Adipose tissue (tissue), 3 donors: Measurements from ENCODE around the gene CHST9. TPM values are rescaled to one million over a fixed set of nuclear protein-coding genes. Genes with fewer than 3 reads are reported as not detected.
"Not testable (repeated sequence)": the region's sequence is repeated elsewhere in the genome, so short reads cannot be mapped to it uniquely, and the experiment has no call there.

Source experiments
- H3K27ac ChIP-seq: one replicate; pipeline ENCODE4 v1.5.1; 2013; ENCODE audit warnings: low read depth, low read length
- WGBS, 3 donors: extraction: QIAGEN DNeasy Blood & Tissue Kit; methylation state at CpG; one replicate each; pipeline ENCODE4 v1.1.7; 2013; 5-methylcytosine and 5-hydroxymethylcytosine counted together
- polyA plus RNA-seq, 3 donors: library from polyadenylated mRNA; stranded (reverse); fragments of 200-250 nt; gene quantifications; one replicate each; pipeline ENCODE4 v1.2.3, GENCODE V29; 2013
- donor health status: healthy with polysubstance abuse.
- donor health status: Bipolar disorder and iron deficiency.
- donor health status: healthy.

The CHST9 gene
- polyA plus RNA-seq, 3 donors: 0.07 to 3.1 TPM; not detected in 1

DNA sequence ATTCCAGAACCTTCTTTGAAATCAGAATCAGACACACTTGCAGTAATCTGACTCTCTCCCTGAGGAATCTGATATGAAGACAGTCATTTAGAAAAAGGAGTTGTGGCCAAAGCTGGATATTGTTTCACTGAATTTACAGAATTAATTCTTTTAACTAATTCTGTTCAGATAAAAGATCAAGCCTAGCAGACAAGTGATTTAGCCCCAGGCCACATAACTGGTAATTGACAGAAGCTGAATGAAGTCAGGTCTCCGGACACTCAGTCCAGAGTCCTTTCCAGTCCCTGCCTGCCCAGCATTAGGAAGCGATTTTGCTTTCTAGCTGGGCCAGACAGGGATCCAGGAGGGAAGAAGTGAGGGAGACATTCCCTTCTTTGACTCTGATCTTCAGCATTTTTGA lies 208.9 kb downstream of the CHST9 start:
- no peak overlapping the region for H3K27ac ChIP-seq
- 85 to 87% (median 87%) methylated on average over 2 of the region's 2 CpGs for WGBS, 3 donors

DNA sequence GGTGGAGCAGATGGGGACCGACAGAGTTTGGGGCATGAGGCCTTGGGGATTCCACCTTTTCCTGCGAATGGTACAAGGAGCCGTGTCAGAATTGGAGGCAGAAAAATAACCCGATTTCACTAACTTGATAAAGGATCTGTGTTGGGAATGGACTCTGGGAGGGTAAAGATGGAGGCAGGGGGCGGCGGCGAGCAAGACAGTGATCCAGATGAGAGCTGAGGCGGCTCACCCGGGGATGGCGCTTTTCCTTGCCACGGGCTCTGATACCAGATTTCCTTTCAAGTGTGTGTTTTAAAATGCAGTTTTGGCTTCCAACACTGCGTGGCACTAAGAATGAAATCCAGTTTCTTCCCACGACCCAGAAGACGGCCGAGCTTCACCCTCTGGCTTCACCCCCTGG lies 212.6 kb downstream of the CHST9 start:
- 89 to 92% (median 91%) methylated on average over 15 of the region's 15 CpGs for WGBS, 3 donors
- not testable (repeated sequence) for H3K27ac ChIP-seq

DNA sequence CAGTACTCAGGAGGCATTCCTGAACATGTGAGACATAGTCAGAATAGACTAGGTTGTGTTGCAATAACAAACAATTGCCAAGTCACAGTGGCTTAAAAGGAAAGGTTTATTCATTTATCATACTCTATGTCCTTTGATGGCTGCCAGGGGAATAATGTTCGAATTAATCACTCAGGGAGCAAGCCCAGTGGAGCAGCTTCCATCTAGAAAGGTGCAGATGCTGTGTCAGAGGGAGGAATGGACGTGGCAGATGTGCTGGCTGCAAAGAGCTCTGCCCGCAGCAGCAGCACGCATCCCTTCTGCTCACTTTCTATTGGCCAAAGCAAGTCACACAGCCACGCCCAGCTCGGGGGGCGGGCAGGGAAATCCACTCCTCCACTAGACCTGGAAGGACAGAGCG lies 213.7 kb downstream of the CHST9 start:
- WGBS, 3 donors: 78 to 85% (median 82%) methylated on average over 8 of the region's 8 CpGs
- H3K27ac ChIP-seq: no peak overlapping the region

DNA sequence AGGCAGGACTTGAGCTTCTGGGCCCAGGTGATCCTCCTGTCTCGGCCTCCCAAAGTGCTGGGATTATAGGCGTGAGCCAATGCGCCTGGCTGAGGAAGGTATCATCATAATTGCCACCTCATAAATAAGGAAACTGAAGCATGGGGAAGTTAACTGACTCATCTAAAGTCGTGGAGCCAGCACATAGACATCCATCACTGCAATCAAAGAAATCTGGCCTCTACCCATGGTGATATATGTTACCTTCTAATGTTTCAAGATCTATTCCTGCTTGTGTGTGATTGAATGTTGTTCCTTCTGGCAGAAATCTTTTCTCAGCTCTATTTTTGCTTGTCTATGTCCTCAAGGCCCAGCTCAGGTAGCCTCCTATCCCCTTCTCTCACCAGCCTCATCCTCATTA lies 214.5 kb downstream of the CHST9 start:
- no peak overlapping the region for H3K27ac ChIP-seq
- 59 to 75% (median 72%) methylated on average over 4 of the region's 4 CpGs for WGBS, 3 donors

DNA sequence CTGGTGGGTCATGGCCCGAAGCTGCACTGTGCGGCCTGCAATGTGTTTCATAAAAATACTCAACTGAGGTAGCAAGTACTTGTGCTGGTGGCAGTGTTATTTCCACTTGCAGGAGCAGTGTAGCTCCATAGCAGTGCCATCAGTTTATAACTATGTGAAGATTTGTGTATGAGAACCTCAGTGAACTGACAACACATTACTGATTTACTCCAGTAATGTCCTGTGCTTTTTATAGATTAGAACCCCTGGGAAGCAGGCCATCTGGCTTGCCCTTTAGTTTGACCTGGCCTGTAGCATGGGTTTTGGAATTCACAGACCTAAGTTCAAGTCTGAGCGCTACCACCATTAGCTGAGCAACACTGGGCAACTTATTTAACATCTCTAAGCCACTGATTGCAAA lies 219.9 kb downstream of the CHST9 start:
- H3K27ac ChIP-seq: no peak overlapping the region
- WGBS, 3 donors: 79 to 92% (median 86%) methylated on average over 3 of the region's 3 CpGs

DNA sequence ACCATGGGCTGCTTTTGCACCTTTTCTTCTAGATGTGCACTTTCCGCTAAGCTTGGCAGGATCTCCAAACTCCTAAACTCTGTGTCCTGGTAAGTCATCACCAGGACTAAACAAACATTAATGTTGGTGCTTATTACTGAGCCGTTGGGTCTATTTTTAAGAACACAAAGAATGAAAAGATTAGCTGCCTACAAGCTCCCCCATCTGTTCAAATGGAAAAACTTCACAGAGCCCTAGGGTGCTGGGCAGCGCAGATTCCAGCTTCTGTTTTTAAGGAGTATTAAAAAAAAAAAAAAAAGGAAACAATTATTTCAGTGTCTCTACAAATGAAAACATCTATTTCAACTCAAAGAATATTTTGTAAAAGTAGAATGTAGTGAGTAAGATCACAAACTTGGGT lies 221.8 kb downstream of the CHST9 start:
- WGBS, 3 donors: 38 to 62% (median 58%) methylated on average over 3 of the region's 3 CpGs
- no peak overlapping the region for H3K27ac ChIP-seq

DNA sequence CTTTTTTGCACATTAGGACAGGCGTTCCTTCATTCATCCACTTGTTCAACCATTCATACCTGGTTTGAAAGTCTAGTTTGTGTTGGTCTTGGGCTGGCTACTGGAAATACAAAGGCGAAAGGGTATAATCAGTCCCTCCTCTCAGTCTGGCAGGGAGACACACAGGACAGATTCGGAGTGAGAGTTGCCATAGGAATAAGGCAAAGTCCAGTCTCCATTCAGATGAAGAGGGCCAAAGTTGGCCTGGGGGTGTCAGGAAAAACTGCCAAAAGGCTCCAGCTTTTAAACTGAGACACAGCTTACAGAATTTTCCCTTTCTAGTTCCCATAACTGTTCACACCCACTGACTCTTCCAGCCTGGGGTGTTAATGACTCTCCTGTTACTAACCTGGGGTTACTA lies 223.3 kb downstream of the CHST9 start:
- WGBS, 3 donors: 85 to 97% (median 91%) methylated on average over 3 of the region's 3 CpGs
- H3K27ac ChIP-seq: no peak overlapping the region

DNA sequence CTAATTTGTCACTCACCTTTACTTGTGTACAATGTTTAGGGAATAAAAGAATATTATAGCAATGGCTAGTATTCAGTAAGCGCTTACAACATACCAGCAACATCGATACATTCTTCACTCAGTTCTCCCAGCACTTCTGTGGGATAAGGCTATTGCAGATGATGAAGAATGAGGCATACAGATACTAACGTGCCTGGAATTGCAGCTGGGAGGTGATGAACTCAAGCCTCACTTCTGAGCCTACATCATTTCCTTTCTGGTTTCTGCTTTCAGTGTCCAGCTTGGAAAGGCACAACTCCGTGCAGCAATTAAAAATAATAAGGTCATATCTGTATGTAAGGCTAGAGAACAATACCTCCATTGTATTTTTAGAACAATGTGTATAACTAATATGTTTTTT lies 224.2 kb downstream of the CHST9 start:
- 46 to 58% (median 54%) methylated on average over 4 of the region's 4 CpGs for WGBS, 3 donors
- H3K27ac ChIP-seq: no peak overlapping the region

DNA sequence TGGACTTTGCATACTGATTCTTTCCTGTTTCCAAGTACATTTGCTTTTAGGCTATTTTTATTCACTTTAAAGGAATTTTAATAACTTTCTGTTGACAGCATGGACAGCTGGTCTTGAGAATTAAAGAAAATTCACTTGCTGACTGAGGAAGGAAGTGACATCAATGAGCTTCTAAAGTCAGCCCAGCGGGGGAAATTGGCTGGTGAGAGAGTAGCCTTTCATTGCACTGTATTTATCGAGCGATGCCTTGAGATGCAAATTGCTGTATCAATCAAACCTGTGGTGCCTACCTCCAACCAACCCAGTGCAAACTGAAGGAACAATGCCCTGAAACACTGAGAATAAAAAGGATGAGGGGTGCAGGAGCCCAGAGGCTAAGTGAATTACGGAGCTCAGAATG lies 228.2 kb downstream of the CHST9 start:
- WGBS, 3 donors: 32 to 35% (median 35%) methylated on average over 4 of the region's 4 CpGs
- no peak overlapping the region for H3K27ac ChIP-seq

DNA sequence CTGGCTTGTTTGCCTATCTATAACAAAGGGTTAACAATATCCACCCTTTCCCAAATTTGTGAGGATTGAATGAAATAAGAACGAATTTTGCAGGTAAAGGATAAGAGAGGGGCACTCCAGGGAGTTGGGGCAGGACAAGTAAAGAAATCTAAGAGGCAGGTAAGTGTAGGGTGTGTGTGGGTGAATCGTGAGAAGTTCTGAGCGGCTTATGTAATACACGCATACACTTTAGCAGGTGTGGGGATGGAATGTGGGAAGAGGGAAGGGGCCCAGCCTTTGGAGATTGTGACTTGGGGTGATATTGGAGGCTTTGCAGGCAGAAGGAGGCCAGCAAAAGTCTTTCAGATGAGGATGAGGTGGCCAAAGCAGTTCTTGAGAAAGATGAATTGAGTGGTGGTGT lies 236.4 kb downstream of the CHST9 start:
- WGBS, 3 donors: 74 to 84% (median 83%) methylated on average over 4 of the region's 4 CpGs

DNA sequence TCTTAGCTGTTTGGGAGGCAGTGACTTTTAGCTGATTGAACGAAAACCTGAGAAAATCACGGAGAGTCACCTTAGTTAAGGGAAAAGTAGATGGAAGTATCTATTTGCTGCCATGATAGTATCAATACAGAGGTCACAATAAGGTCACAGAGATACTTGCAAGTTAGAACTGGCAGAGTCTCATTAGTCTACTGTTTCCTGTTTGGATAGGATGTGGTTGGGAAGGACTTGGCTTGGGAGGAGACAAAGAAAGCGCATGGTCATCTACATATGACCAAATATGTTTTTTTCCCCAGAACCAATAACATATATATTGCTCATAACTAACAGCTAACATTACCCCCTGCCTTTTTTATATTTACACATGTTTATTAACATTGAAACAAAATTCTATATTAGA lies 241.2 kb downstream of the CHST9 start:
- H3K27ac ChIP-seq: no peak overlapping the region
- WGBS, 3 donors: 83 to 88% (median 84%) methylated on average over 3 of the region's 3 CpGs

More for the DNA sequence above, 236.4 kb downstream of the CHST9 start:
- no peak overlapping the region for H3K27ac ChIP-seq

DNA sequence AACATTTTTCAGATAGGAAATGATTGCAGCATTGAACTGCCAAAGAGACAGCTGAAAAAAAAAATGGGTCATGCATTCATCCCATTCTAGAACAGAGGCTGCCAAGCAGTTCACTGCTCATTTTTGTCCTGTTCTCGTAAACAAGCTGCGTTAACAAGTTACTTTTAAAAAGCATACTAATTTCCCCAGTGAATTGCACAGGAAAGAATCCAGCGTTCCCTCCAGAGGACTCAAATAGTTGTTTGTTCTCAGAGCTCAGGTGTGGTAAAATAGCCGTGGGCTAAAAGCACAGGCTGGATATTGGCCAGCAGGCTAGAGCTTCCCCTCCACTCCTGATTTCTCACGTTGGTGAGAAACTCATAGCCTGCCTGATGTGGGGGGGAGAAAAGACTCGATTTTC lies 243.5 kb downstream of the CHST9 start:
- no peak overlapping the region for H3K27ac ChIP-seq
- 42 to 48% (median 42%) methylated on average over 6 of the region's 6 CpGs for WGBS, 3 donors

DNA sequence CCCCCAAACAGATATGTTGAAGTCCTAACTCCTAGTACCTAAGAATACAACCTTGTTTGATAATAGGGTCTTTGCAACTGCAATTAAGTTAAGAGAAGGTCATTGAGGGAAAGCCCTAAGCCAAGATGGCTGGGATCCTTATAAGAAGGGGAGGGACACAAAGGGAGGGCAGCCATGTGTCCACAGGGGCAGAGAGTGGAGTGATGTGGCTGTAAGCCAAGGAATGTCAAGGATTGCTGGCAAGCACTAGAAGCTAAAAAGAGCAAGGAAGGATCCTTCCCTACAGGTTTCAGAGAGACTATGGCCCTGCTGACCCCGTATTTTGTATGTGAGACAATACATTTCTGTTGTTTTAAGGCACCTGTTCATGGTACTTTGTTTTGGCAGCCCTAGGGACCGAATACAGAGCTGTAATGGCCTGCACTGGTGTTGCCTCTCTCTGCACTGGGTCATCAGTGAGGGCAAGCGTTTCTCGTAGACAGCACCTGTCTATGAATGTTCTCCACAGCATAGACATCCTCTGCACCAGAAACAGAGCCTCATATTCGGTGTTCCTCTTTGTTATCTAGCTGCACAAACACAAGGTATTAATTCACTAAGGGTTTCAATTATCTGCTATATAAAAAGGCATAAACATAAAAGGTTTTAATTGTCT lies 244.2 kb downstream of the CHST9 start:
- H3K27ac ChIP-seq: no peak overlapping the region
- 71 to 81% (median 80%) methylated on average over 5 of the region's 5 CpGs for WGBS, 3 donors

DNA sequence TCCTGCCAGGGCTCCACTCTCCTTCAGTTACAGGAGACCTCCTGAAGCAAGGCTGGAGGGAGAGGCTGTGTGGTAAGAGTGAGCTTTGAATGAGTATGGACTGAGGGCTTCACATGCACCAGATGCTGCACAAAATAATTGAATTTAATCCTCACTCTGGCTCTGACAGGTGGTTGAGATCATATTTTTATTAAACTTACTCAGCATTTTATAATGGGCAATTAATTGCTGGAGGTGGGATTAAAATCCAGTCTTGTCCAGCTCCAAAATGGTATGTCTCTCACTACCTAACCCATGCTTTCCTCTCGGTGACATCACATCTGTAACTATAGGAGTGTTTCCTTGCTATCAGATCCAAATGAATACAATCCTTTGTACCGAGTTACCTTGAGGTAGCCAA lies 253.4 kb downstream of the CHST9 start:
- no peak overlapping the region for H3K27ac ChIP-seq
- 75 to 92% (median 90%) methylated on average over 2 of the region's 2 CpGs for WGBS, 3 donors

DNA sequence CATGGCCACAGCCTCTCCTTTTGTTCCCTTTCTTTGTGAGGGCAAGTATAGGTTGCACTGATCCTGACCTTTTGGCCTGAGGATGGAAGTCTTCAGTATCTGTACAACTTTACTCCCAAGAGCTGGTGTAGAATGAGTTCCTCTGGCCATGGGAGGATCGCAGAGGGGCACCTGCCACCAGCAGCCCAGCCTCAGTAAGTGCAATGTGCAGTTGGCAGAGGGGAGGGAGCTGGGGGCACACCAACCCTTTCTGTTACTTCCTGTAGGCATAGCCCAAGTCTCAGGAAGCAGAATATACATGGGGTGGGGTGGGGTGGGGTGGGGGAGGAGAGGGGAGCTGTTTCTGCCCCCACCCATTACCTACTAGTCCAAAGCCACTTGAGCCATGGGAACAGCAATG lies 254.5 kb downstream of the CHST9 start:
- 0 to 60% (median 0%) methylated on average over 1 of the region's 1 CpG for WGBS, 3 donors
- H3K27ac ChIP-seq: no peak overlapping the region

DNA sequence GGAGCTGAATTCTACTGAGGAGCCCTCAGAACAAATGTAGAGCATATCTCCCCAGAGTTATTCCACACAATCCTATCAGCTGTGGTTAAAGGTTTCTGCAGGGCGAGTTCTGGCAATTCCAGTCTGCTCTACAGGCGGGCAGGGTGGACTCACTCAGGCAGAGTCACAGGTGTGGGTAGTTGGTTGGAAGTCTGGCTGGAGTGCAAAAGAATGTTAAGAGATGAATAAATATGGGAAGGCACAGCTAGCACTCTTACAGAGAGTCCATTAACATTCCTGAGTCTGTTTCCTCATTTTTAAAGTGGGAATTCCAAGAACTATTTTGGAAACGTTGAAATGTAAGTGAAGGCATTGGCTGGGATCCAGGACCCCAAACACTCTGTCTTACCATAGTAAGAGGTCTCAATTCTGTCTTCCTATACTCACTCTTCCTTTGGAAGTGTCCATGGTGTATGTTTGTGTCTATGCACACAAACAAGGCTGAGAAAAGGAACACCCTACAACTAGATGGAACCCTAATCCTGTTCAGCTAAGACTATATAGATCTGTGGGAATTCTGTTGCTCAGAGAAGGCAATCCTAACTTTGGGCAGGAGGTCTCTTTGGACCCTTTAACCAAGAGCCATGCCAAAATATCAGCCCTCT lies 256.3 kb downstream of the CHST9 start:
- WGBS, 3 donors: 42 to 63% (median 59%) methylated on average over 3 of the region's 3 CpGs
- H3K27ac ChIP-seq: no peak overlapping the region

DNA sequence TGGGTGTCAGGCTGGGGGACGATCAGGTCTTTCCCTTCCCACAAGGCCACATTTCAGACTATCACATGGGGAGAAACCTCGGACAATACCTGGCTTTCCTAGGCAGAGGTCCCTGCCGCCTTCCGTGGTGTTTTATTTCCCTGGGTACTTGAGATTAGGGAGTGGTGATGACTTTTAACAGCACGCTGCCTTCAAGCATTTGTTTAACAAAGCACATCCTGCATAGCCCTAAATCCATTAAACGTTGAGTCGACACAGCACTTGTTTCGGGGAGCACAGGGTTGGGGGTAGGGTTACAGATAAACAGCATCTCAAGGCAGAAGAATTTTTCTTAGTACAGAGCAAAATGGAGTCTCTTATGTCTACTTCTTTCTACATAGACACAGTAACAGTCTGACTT lies 257.3 kb downstream of the CHST9 start:
- WGBS, 3 donors: 47 to 50% (median 47%) methylated on average over 8 of the region's 8 CpGs
- not testable (repeated sequence) for H3K27ac ChIP-seq

DNA sequence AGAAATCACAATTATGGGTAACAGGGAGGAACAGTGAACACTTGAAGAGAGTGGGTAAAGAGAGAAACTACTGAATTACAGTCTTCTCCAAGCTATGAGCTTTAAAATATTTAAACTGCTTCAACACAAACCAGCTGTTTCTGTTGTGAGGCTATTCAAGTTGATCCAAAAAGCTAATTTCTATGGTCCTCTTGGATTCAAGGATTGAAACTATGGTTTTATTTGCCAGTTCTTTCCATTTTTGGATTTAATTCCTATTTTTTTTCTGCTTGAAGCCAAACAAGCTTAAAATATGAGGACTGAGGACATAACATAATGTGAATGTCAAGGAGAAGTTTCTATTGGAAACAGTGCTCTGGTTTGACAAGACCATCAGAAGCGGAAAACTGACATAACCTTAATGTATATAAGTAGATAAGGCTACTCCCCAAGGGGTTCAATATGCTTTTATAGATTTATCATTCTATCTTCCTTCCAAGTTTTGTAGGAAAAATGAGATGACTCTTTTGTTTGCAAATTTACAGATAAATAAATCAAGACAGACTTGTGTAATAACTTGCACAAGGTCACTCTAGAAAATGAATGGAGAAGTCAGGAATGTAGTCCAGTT lies 258.9 kb downstream of the CHST9 start:
- WGBS, 3 donors: 0 to 62% (median 0%) methylated on average over 1 of the region's 1 CpG

DNA sequence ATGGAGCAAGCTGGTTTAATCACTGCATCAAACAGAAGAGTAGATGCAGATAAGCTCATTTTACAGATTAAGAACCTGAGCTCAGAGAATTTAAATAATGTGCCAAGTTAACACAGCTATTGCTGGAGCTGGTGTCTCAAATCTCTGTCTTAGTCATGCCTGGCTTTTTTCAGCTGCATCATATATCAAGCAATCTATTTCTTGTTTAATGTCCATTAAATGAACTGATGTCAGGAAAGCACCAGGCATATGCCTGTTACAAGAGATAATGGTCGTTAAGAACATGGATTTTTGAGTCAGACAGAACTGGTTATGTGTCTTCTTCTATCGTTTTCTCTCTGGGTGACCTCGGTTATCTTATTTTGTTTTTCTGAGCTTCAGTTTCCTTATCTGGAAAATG lies 259.8 kb downstream of the CHST9 start:
- no peak overlapping the region for H3K27ac ChIP-seq
- WGBS, 3 donors: 55 to 70% (median 66%) methylated on average over 3 of the region's 3 CpGs

More for the DNA sequence above, 258.9 kb downstream of the CHST9 start:
- H3K27ac ChIP-seq: no peak overlapping the region

DNA sequence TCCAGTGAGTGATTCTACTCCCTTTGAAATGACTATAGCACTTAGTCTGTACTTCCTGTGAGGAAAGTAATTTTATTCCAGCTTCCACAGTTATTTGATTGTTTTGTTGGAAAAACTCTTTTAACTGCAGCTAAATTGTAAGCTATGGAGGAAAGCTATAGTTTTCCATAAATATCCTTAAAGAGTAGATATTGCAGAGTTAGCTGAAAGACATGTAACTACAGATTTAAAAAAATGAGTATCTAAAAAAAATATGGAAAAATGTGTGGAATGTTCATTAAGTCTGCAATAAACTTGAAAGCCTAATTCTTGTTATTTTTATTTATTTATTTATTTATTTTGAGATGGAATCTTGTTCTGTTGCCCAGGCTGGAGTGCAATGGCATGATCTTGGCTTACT lies 262.8 kb downstream of the CHST9 start:
- H3K27ac ChIP-seq: no peak overlapping the region
